ENCODE data around the gene CZIB. TPM values are rescaled to one million over a fixed set of nuclear protein-coding genes. Genes with fewer than 3 reads are reported as not detected.
"Not testable (repeated sequence)": the region's sequence is repeated elsewhere in the genome, so short reads cannot be mapped to it uniquely, and the experiment has no call there.

CZIB gene
- total RNA-seq, 1 experiment from 2014 or later, result 59.2 TPM

DNA sequence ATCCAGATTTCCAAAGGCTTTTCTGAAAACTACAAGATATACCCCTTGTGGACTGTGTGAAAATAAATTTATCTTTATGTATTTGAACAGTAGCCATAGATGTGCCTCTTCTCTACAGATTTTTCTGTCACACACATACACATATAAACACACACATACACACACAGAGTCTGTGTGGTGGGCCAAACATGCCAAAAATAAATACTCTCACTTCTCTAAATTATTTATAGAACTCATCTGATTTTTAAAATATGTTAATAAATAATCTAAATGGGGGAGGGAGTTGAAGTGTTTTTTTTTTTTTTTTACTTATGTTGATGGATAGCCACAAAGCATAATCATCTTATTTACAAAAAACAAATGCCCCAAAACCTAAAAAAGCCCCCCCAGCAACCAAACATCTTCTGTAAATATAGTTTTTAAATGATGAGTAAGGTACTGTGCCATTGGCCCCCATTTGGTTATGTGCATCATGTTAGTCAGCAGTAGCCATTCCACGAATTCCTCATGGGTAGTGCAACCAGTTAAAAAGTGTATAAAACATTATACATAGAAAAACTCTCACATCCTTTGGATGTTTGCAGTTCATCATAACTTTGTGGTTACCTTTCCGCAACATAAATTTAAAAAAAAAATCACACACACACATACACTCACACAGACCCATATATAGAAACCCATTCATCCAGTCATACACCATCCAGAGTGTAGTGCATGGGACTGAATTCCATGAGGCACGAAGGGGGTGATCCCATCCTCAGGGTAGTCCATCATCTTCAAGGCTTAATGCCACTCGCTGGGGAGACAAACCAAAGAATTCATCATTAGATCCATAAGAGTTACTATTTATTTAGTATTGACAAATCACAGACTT, 26.1 kb upstream of the CZIB start:
- Histone ChIP-seq H3K36me3 (peaks cover 63% of the 10 kb centered on the region), H3K27me3 (no peaks in the 10 kb centered on the region), H3K4me3 (no peak overlapping the region), H3K9me3 (no peaks in the 10 kb centered on the region)
- no peak for DNase-seq

- peaks cover 42% of the 10 kb centered on the region for H3K36me3 ChIP-seq
- no peak for DNase-seq
Measured at GRCh38 chr1:53244141-53244540, 23.7 kb upstream of the CZIB start.

GRCh38 chr1:53242381-53242780, 21.9 kb upstream of the CZIB start:
- DNase-seq, result no peak

More at GRCh38 chr1:53244141-53244540, 23.7 kb upstream of the CZIB start:
- Histone ChIP-seq H3K27me3 (no peaks in the 10 kb centered on the region), H3K4me3 (no peak overlapping the region), H3K9me3 (no peaks in the 10 kb centered on the region)

GRCh38 chr1:53241828-53242227, 21.4 kb upstream of the CZIB start:
- DNase-seq, result no peak
- H3K27me3 ChIP-seq, result no peaks in the 10 kb centered on the region
- peaks cover 23% of the 10 kb centered on the region for H3K36me3 ChIP-seq
- no peak overlapping the region for H3K4me3 ChIP-seq
- no peaks in the 10 kb centered on the region for H3K9me3 ChIP-seq

More at GRCh38 chr1:53242381-53242780, 21.9 kb upstream of the CZIB start:
- H3K36me3 ChIP-seq, result peaks cover 29% of the 10 kb centered on the region
- H3K27me3 ChIP-seq, result no peaks in the 10 kb centered on the region
- H3K9me3 ChIP-seq, result no peaks in the 10 kb centered on the region
- H3K4me3 ChIP-seq, result no peak overlapping the region

DNA sequence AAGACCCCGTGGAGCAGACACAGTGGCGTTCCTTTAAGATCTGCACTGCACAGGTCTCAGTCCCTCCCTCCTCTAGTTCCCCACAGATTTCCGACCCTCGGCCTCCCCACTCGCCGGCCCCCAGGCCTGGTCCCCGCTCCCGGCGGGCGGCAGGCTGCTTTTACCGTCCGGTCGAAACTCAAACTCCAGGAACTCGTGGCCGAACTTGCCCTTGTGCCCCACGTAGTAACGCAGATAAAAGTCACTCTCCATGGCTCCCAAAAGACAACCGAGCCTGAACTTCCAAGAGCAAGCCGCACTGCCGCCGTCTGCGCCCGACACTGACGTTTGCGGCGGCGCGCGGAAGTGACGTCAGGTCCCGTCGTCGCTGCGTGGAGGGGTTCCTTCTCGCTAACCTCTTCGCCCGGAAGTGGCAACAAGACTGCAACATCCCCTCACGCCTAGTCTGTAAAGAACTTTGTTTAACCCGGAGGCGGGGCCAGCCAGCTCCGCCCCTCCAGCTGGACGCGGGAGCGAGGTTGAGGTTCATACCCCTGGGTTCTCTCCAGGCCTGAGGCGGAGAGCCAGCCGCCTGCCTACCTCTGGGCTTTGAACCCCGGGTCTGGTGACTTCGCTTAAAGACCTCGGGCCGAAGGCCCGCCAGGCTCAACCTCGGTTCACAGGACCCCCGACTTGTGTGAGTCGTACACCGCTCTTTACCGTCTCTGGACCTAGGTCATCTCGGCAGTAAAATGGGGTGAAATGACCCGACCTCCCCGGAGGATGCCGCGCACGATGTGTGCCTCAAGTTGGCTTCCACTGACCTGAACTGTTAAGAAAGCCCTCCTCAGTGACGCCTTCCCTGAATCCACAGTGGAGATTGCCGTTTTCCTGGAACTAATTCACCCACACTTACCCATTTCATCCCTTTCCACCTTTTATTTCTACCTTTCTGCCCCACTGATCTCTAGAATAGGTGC, 18.0 kb upstream of the CZIB start, which contains the start of gene MAGOH:
Gene MAGOH, minus strand, starts transcription at position 322 of the 959 bp plus-strand sequence. Its CDS starts 70 bp downstream, at position 252.
- Histone ChIP-seq H3K27me3 (no peaks in the 10 kb centered on the region), H3K36me3 (peaks cover 26% of the 10 kb centered on the region), H3K4me3 (peak within 1 kb of the TSS; percentile 85), H3K9me3 (no peaks in the 10 kb centered on the region)
- peak; percentile 96 for DNase-seq

GRCh38 chr1:53237638-53238037, 17.2 kb upstream of the CZIB start:
- Histone ChIP-seq H3K27me3 (no peaks in the 10 kb centered on the region), H3K9me3 (no peaks in the 10 kb centered on the region), H3K4me3 (peak overlapping the region; percentile 85), H3K36me3 (peaks cover 32% of the 10 kb centered on the region)
- DNase-seq, result no peak

GRCh38 chr1:53220962-53221286, 490 bp upstream of the CZIB start:
- H3K9me3 ChIP-seq, result no peaks in the 10 kb centered on the region
- H3K36me3 ChIP-seq, result peaks cover 11% of the 10 kb centered on the region
- H3K4me3 ChIP-seq, result peak overlapping the region; percentile 85
- no peaks in the 10 kb centered on the region for H3K27me3 ChIP-seq
- no peak for DNase-seq

DNA sequence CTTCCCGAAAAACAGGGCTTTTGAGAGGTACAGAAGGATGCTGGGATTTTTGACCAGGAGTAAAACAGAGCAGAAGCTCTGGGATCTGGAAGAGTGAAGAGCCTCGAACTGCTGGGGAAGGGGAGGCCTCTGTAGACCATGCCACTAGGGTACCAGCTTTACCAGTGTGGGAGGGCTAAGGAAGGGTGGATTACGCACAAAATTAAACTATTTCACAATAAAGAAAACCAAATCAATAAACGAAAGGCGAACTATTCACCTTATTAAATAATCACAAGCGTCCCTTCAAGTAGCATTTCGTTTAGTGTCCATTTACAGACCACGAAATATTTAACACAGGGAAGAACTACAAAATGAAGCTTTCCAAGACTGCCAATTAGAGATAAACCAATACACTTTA, 723 bp downstream of the CZIB start:
- Histone ChIP-seq H3K27me3 (no peaks in the 10 kb centered on the region), H3K36me3 (peaks cover 11% of the 10 kb centered on the region), H3K4me3 (peak overlapping the region; percentile 85), H3K9me3 (no peaks in the 10 kb centered on the region)
- DNase-seq, result no peak

- Histone ChIP-seq H3K27me3 (no peaks in the 10 kb centered on the region), H3K36me3 (peaks cover 24% of the 10 kb centered on the region), H3K9me3 (no peaks in the 10 kb centered on the region), H3K4me3 (no peak overlapping the region)
- DNase-seq, result no peak
Measured at GRCh38 chr1:53218201-53218600, 2.2 kb downstream of the CZIB start.

DNA sequence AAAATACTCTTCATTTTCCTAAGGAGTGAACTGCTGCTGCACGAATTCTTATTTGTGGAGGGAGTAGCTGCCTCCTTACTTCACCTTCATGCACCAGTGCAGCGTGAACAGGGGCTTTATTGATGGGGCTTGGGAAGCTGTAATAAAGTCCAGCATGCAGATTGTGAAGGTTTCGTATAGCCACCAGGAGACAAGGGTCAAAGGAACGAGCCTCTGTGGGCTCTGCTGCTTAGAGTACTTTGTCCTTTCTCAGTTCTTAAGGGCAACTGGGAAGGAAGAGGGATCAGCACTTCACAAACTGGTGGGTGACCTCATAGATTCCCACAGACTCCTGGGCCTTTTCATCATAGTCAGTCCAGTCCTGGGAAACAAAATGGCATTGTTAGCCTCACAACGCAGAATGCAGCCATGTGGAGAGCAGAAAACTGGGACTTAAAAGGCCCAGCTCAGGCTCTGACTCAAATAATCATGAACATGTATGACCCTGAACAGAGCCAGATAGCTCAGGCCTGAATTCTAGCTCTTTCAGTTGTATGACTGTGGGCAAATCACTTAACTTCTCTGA, 6.0 kb downstream of the CZIB start:
- DNase-seq, result no peak
- Histone ChIP-seq H3K27me3 (no peaks in the 10 kb centered on the region), H3K4me3 (no peak overlapping the region), H3K36me3 (peaks cover 36% of the 10 kb centered on the region), H3K9me3 (no peaks in the 10 kb centered on the region)

GRCh38 chr1:53210954-53211353, 9.5 kb downstream of the CZIB start:
- Histone ChIP-seq H3K9me3 (peaks cover 11% of the 10 kb centered on the region), H3K36me3 (peaks cover 41% of the 10 kb centered on the region), H3K27me3 (no peaks in the 10 kb centered on the region), H3K4me3 (no peak overlapping the region)
- no peak for DNase-seq

- no peaks in the 10 kb centered on the region for H3K27me3 ChIP-seq
- H3K9me3 ChIP-seq, result peaks cover 14% of the 10 kb centered on the region
- no peak overlapping the region for H3K4me3 ChIP-seq
- DNase-seq, result no peak
- peaks cover 45% of the 10 kb centered on the region for H3K36me3 ChIP-seq
Measured at GRCh38 chr1:53210352-53210751, 10.1 kb downstream of the CZIB start.

GRCh38 chr1:53207726-53208125, 12.7 kb downstream of the CZIB start:
- H3K36me3 ChIP-seq, result peaks cover 52% of the 10 kb centered on the region
- H3K27me3 ChIP-seq, result no peaks in the 10 kb centered on the region
- no peak for DNase-seq
- peaks cover 19% of the 10 kb centered on the region for H3K9me3 ChIP-seq
- H3K4me3 ChIP-seq, result no peak overlapping the region

DNA sequence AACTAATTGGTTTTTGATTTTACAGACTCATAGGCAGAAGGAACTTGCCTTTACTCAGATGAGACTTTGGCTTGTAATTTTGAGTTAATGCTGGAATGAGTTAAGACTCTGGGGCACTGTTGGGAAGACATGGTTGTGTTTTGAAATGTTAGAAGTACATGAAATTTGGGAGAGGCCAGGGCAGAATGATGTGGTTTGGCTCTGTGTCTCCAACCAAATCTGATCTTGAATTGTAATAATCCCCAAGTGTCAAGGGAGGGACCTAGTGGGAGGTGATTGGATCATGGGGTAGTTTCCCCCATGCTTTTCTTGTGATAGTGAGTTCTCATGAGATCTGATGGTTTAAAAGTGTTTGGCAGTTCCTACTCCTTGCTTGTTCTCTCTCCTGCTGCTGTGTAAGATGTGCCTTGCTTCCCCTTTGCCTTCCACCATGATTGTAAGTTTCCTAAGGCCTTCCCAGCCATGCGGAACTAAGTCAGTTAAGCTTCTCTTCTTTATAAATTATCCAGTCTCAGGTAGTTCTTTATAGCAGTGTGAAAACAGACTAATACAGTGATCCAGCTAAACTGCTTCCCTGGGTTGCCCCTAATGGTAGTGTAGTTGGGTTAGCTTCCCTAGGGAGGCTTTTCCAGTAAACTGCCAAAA, 13.6 kb downstream of the CZIB start:
- Histone ChIP-seq H3K9me3 (peaks cover 19% of the 10 kb centered on the region), H3K27me3 (no peaks in the 10 kb centered on the region), H3K36me3 (peaks cover 49% of the 10 kb centered on the region), H3K4me3 (no peak overlapping the region)
- no peak for DNase-seq

DNA sequence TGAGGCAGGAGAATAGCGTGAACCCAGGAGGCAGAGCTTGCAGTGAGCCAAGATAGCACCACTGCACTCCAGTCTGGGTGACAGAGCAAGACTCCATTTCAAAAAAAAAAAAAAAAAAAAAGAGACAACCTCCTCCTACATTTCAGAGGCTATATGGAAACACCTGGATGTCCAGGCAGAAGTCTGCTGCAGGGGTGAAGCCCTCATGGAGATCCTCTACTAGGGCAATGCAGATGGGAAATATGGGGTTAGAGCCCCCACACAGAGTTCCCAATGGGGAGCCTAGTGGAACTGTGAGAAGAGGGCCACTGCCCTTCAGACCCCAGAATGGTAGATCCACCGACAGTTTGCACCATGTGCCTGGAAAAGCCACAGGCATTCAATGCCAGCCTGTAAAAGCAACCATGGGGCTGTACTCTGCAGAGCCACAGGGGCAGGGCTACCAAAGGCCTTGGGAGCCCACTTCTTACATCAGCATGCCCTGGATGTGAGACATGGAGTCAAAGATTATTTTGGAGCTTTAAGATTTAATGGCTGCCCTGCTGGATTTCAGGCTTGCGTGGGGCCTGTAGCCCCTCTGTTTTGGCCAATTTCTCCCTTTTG, 14.2 kb downstream of the CZIB start:
- Histone ChIP-seq H3K36me3 (peaks cover 51% of the 10 kb centered on the region), H3K9me3 (peaks cover 19% of the 10 kb centered on the region)
- H3K4me3 ChIP-seq, DNase-seq, H3K27me3 ChIP-seq: not testable (repeated sequence)

- not testable (repeated sequence) for H3K27me3 ChIP-seq, DNase-seq, H3K4me3 ChIP-seq
- Histone ChIP-seq H3K9me3 (peaks cover 19% of the 10 kb centered on the region), H3K36me3 (peaks cover 49% of the 10 kb centered on the region)
Measured at GRCh38 chr1:53205496-53205895, 14.9 kb downstream of the CZIB start.

Data from MG63 (cell line).